HepG2 (cell line): ENCODE data around the gene FCMR. TPM values are rescaled to one million over a fixed set of nuclear protein-coding genes. Genes with fewer than 3 reads are reported as not detected.

Source experiments
- ATAC-seq: fragments of 200-7000 bp; cut with Tn5 transposase; 3 replicates; pipeline ENCODE4 v1.9.1; 2020; ENCODE audit warnings: mild to moderate bottlenecking, moderate library complexity
- BruUV-seq: library from RNA; stranded (reverse); fragments of 400-500 nt; replicated peaks from 2 replicates; lab custom pipeline; 2021; lab: Mats Ljungman, UMichigan
- CTCF ChIA-PET: fragments of 300-600 bp; formaldehyde crosslinking; extraction: SDS; loops from one replicate; lab custom pipeline; 2021; ENCODE audit warnings: low total read pairs, inconsistent platforms, low intra/inter-chr PET ratio; lab: Yijun Ruan, JAX
- POLR2A ChIA-PET: fragments of 350-600 bp; sonication (Branson Sonifier 250); formaldehyde crosslinking; loops from one replicate; lab custom pipeline; 2020; ENCODE audit warnings: antibody characterized with exemption, inconsistent platforms; lab: Yijun Ruan, JAX
- DNase-seq: peaks from one replicate; pipeline ENCODE4 v3.0.0-alpha.2; 2015; ENCODE audit warnings: low spot score
- FAIRE-seq: peaks from 3 replicates; lab custom pipeline; 2011; peaks lifted over from hg19 to GRCh38; lab: Jason Lieb, UNC
- H2AFZ ChIP-seq: one replicate; pipeline ENCODE4 v1.6.1; 2011; ENCODE audit warnings: low read length, inconsistent platforms
- H3K27ac ChIP-seq: fragments of 300-600 bp; 3 replicates; pipeline ENCODE4 v1.8.0; 2011; ENCODE audit warnings: mixed run types, mild to moderate bottlenecking, mixed read lengths, low read length, inconsistent platforms; ENCODE audit not compliant: insufficient read depth; ENCODE audit errors: extremely low read length
- H3K27me3 ChIP-seq, 2 experiments: fragments of 200-600 bp in 1 of 2; 2 replicates in 1 of 2; 3 replicates in 1 of 2; pipeline versions ENCODE4 v1.6.0 to v1.8.0; 2011; ENCODE audit warnings: low read length in 2 of 2, mild to moderate bottlenecking in 2 of 2, moderate library complexity in 2 of 2, inconsistent platforms in 1 of 2; ENCODE audit not compliant: insufficient read depth in 2 of 2, control insufficient read depth in 1 of 2
- H3K36me3 ChIP-seq, 2 experiments: fragments of 200-600 bp in 1 of 2; replicated peaks in 1 of 2; 2 replicates in 1 of 2; 3 replicates in 1 of 2; pipeline versions ENCODE4 v1.5.1 to v1.8.0; 2011; ENCODE audit warnings: low read length in 2 of 2, inconsistent platforms in 1 of 2; ENCODE audit not compliant: insufficient read depth in 2 of 2, control insufficient read depth in 1 of 2
- H3K4me1 ChIP-seq: 2 replicates; pipeline ENCODE4 v1.5.1; 2012; ENCODE audit warnings: low read length, inconsistent platforms; ENCODE audit not compliant: insufficient read depth
- H3K4me2 ChIP-seq: 2 replicates; pipeline ENCODE4 v1.6.0; 2011; ENCODE audit warnings: low read depth, low read length, inconsistent platforms
- H3K4me3 ChIP-seq, 3 experiments: fragments of 200-600 bp in 1 of 3; sonication (generic), shearing (Covaris generic) in 1 of 3; replicated peaks in 1 of 3; 2 replicates each; pipeline ENCODE4 v1.5.1; 2011 to 2016; ENCODE audit warnings: low read length in 3 of 3, inconsistent platforms in 2 of 3, low read depth in 2 of 3, mild to moderate bottlenecking in 2 of 3, control low read depth in 1 of 3, mixed read lengths in 1 of 3; ENCODE audit not compliant: insufficient read depth in 1 of 3
- H3K79me2 ChIP-seq: one replicate; pipeline ENCODE4 v1.6.1; 2011; ENCODE audit warnings: low read length, inconsistent platforms; ENCODE audit not compliant: insufficient read depth
- H3K9ac ChIP-seq: 2 replicates; pipeline ENCODE4 v1.6.0; 2011; ENCODE audit warnings: mild to moderate bottlenecking, low read depth, low read length, inconsistent platforms; ENCODE audit not compliant: insufficient read depth
- H3K9me3 ChIP-seq: 2 replicates; pipeline ENCODE4 v1.5.1; 2012; ENCODE audit warnings: mild to moderate bottlenecking, low read length
- H4K20me1 ChIP-seq: 2 replicates; pipeline ENCODE4 v1.6.0; 2011; ENCODE audit warnings: inconsistent platforms, mild to moderate bottlenecking, low read length, moderate library complexity; ENCODE audit not compliant: insufficient read depth
- ATAD3A ChIP-seq: sonication (generic); formaldehyde crosslinking; IDR thresholded peaks from 2 replicates; pipeline ENCODE4 v1.4.0; 2020; ENCODE audit warnings: missing genetic modification reagents
- DPF2 ChIP-seq: sonication (generic); formaldehyde crosslinking; IDR thresholded peaks from 2 replicates; pipeline ENCODE4 v1.4.0; 2020; ENCODE audit warnings: mild to moderate bottlenecking, low read depth, missing genetic modification reagents, borderline replicate concordance
- HDAC6 ChIP-seq: fragments of 200-600 bp; sonication (generic); IDR thresholded peaks from 2 replicates; pipeline ENCODE4 v1.7.0; 2017; ENCODE audit warnings: mild to moderate bottlenecking, antibody characterized with exemption, low read length, low read depth
- MAFF ChIP-seq: IDR thresholded peaks from 2 replicates; pipeline ENCODE4 v1.6.1; 2011; ENCODE audit warnings: low read depth, low read length, improper control_type of control experiment
- MAFK ChIP-seq, 2 experiments: IDR thresholded peaks in 1 of 2; conservative IDR thresholded peaks in 1 of 2; 2 replicates each; pipeline ENCODE4 v1.6.1; 2011; ENCODE audit warnings: improper control_type of control experiment in 2 of 2, low read length in 2 of 2
- PBX3 ChIP-seq: sonication (generic); formaldehyde crosslinking; IDR thresholded peaks from 2 replicates; pipeline ENCODE4 v1.8.1; 2023; ENCODE audit warnings: missing genetic modification reagents, inconsistent platforms, borderline replicate concordance
- PRPF4 ChIP-seq: fragments of 200-400 bp; formaldehyde crosslinking; IDR thresholded peaks from 2 replicates; pipeline ENCODE4 v1.6.1; 2016; ENCODE audit warnings: low read length, low read depth; ENCODE audit not compliant: poor library complexity, severe bottlenecking
- RELA ChIP-seq: sonication (generic); formaldehyde crosslinking; IDR thresholded peaks from 2 replicates; pipeline ENCODE4 v1.4.0; 2020; ENCODE audit warnings: missing genetic modification reagents
- ZBTB33 ChIP-seq: sonication (generic); formaldehyde crosslinking; IDR thresholded peaks from 2 replicates; pipeline ENCODE4 v1.4.0; 2020; ENCODE audit warnings: missing genetic modification reagents
- ZNF383 ChIP-seq: sonication (generic); formaldehyde crosslinking; IDR thresholded peaks from 2 replicates; pipeline ENCODE4 v1.4.0; 2020; ENCODE audit warnings: missing genetic modification reagents, mild to moderate bottlenecking, borderline replicate concordance
- WGBS: methylation state at CpG from one replicate; pipeline ENCODE4 v1.1.6; 2017; ENCODE audit warnings: low lambda C conversion rate; 5-methylcytosine and 5-hydroxymethylcytosine counted together
- in situ Hi-C: cut with HindIII; loops from 2 replicates; pipeline ENCODE4 v1.10.0; 2017; ENCODE audit warnings: low pct_unique_long_range_greater_than_20kb; ENCODE audit not compliant: extremely low pct_ligation_motif_present
- intact Hi-C: fragments of 100-400 bp; cut with micrococcal nuclease; formaldehyde crosslinking; loops from one replicate; pipeline ENCODE4 v1.10.0; 2022; ENCODE audit not compliant: unreplicated experiment
- polyA plus RNA-seq, 8 experiments: library from polyadenylated mRNA; depleted of rRNA in 3 of 8; stranded (reverse) in 7 of 8; unstranded in 1 of 8; fragments of >200 nt; fragmentation: Illumina TruSeq in 4 of 8; extraction: Trizol in 4 of 8; gene quantifications; 2 replicates each; pipeline versions ENCODE4 v1.2.1 to v1.2.3, GENCODE V29; 2011 to 2016; ENCODE audit warnings: low read depth in 4 of 8, missing spikeins in 1 of 8, mixed read lengths in 1 of 8; ENCODE audit not compliant: insufficient read depth in 1 of 8
- total RNA-seq, 5 experiments: library from RNA; depleted of rRNA; stranded (reverse); fragments of >200 nt; fragmentation: Illumina TruSeq; extraction: Trizol; gene quantifications; 2 replicates each; pipeline ENCODE4 v1.2.3, GENCODE V29; 2016; ENCODE audit warnings: low read depth in 1 of 5

FCMR gene
- total and polyA plus RNA-seq, 2 of the 13 experiments (the other 11 are each of a cell fraction or from before 2014, with no cell fraction given), result not detected

GRCh38 chr1:206969090-206969489 is 47.3 kb upstream of the FCMR start:
- DNase-seq, result no peak
- Histone ChIP-seq H3K4me2 (no peak overlapping the region), H3K4me3 (no peak overlapping the region)

DNA sequence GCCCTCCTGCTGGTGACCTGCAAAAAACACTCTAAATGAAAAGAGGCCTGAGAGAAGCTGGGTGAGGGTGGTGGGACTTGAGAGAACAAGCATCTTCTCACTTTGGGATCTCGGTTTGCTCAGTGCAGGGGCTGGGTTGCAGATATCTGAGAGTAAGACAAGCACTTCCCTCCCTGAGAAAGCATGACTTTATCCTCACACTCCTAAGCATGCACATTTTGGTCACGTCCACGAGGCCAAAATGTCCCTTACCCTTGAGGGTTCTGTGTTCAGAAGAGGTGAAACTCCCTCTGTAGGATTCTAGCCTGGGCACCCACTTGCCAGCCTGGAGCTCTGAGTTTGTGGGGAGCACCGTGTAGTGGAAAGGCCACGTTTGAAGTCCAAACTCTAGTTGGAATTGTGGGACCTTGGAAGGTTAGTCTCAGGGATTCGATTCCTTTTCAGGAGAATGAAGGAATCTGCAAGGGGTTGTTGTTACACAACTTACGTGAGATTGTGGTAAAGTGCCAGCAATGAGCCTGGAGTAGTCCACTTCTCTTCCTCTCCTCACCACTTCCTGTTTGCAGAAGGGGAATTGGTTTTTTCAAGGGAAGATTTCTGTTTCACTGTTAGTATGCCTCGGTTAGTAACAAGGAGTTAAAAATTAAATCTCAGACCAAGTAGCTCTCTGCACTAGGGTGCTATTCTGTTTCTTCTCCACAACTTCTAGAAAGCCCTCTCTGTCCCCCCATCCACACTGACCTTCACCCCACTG is 45.5 kb upstream of the FCMR start:
- no peak overlapping the region for H3K27ac ChIP-seq
- POLR2A ChIA-PET, result no interaction called here
- H3K9me3 ChIP-seq, result no peaks in the 10 kb centered on the region
- H3K4me2 ChIP-seq, result no peak overlapping the region
- no peak for DNase-seq
- in situ Hi-C loops, result no loop called here
- CTCF ChIA-PET, result no interaction called here
- no peaks in the 10 kb centered on the region for H3K36me3 ChIP-seq
- no TSS peak for BruUV-seq
- FAIRE-seq, result no peak
- WGBS, result 20% methylated on average over 8 of the region's 8 CpGs
- H3K79me2 ChIP-seq, result no peaks in the 10 kb centered on the region
- H3K4me3 ChIP-seq, result no peak overlapping the region
- H2AFZ ChIP-seq, result no peak overlapping the region
- peaks cover 12% of the 10 kb centered on the region for H3K4me1 ChIP-seq
- intact Hi-C loops, result loop anchor here (2.0 kb wide), 1 partner anchor 18 kb away; no protein-coding TSS in a partner anchor
- no peak overlapping the region for H3K9ac ChIP-seq
- ATAC-seq, result no peak
- H3K27me3 ChIP-seq, result peaks cover 0 to 20% of the 10 kb centered on the region in 2 experiments; a peak in 3 of 5 replicates
- no peaks in the 10 kb centered on the region for H4K20me1 ChIP-seq
- TF ChIP-seq HDAC6, result no peak
- no peak for TF ChIP-seq PBX3 (CRISPR knock-in tag)
- TF ChIP-seq DPF2 (CRISPR knock-in tag), result no peak
- no peak for TF ChIP-seq ZBTB33
- TF ChIP-seq PRPF4, result no peak
- no peak for TF ChIP-seq ATAD3A (CRISPR knock-in tag)

More at GRCh38 chr1:206969090-206969489, 47.3 kb upstream of the FCMR start:
- POLR2A ChIA-PET, result no interaction called here
- H3K36me3 ChIP-seq, result no peaks in the 10 kb centered on the region
- CTCF ChIA-PET, result no interaction called here
- intact Hi-C loops (no loop called here), in situ Hi-C loops (no loop called here)
- peaks cover 0 to 20% of the 10 kb centered on the region in 2 experiments; a peak in 3 of 5 replicates for H3K27me3 ChIP-seq
- no peak overlapping the region for H3K9ac ChIP-seq
- peaks cover 8% of the 10 kb centered on the region; the same call in 1 of the 2 replicates for H3K4me1 ChIP-seq
- H4K20me1 ChIP-seq, result no peaks in the 10 kb centered on the region
- 10% methylated on average over 5 of the region's 5 CpGs for WGBS
- H3K27ac ChIP-seq, result no peak overlapping the region
- no peak overlapping the region for H2AFZ ChIP-seq
- no TSS peak for BruUV-seq
- FAIRE-seq (no peak), ATAC-seq (no peak)
- H3K9me3 ChIP-seq, result no peaks in the 10 kb centered on the region
- TF ChIP-seq MAFF, result peak; percentile 80
- peak; percentile 85 to 86 for TF ChIP-seq MAFK (conservative IDR thresholded peaks at IDR 0.05 in 1 of 2, IDR thresholded peaks at IDR 0.05 in 1 of 2; ENCODE audit: low read length in 2 of 2)
- no peak for TF ChIP-seq ZNF383 (CRISPR knock-in tag)
- no peak for TF ChIP-seq RELA (CRISPR knock-in tag)
- H3K79me2 ChIP-seq, result no peaks in the 10 kb centered on the region
